Measurements from ENCODE around the gene TENM4. TPM values are rescaled to one million over a fixed set of nuclear protein-coding genes. Genes with fewer than 3 reads are reported as not detected.

TENM4 gene
- total RNA-seq, 1 donor from 2014 or later: 43.2 TPM

DNA sequence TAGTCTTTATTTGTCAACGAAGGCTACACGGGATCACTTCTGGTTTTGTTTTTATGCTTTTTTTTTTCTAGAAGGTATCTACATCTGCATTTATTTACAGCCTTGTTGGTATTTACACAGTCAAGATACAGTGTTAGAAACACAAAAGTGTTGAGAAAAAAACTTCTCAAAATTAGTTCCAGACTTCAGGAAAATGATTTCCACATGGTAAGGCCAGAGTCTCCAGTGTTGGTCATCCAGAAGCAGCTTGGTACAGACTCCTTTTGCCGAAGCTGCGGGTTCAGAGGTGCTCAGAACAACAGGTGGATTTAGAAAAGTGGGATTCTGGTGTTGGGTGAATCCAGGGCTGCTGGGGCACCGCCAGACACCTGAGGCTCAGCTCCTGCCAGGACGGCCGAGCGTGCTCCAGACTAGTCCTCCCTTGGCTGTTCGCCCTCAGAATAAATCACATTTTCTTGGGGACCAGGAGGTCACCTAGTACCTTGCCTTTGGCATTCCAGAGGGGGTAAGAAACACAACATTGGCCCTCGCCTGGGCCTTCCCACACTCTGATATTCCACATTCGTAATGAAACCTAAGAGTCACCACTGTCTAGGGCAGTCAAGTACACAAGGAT, 787.4 kb downstream of the TENM4 start:
- Mint-ChIP-seq H3K4me1 (peaks cover 17% of the 10 kb centered on the region), H3K36me3 (ENCODE audit: low read depth) (no peaks in the 10 kb centered on the region), H3K9me3 (no peaks in the 10 kb centered on the region), H3K4me3 (no peak overlapping the region), H3K27ac (ENCODE audit: unreplicated experiment) (no peak overlapping the region), H3K27me3 (ENCODE audit: low read depth) (no peaks in the 10 kb centered on the region)
- TF ChIP-seq, protein P1, sequence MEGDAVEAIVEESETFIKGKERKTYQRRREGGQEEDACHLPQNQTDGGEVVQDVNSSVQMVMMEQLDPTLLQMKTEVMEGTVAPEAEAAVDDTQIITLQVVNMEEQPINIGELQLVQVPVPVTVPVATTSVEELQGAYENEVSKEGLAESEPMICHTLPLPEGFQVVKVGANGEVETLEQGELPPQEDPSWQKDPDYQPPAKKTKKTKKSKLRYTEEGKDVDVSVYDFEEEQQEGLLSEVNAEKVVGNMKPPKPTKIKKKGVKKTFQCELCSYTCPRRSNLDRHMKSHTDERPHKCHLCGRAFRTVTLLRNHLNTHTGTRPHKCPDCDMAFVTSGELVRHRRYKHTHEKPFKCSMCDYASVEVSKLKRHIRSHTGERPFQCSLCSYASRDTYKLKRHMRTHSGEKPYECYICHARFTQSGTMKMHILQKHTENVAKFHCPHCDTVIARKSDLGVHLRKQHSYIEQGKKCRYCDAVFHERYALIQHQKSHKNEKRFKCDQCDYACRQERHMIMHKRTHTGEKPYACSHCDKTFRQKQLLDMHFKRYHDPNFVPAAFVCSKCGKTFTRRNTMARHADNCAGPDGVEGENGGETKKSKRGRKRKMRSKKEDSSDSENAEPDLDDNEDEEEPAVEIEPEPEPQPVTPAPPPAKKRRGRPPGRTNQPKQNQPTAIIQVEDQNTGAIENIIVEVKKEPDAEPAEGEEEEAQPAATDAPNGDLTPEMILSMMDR (conservative IDR thresholded peaks at IDR 0.05): no peak
- DNase-seq (ENCODE audit: low read depth, low spot score): no peak

DNA sequence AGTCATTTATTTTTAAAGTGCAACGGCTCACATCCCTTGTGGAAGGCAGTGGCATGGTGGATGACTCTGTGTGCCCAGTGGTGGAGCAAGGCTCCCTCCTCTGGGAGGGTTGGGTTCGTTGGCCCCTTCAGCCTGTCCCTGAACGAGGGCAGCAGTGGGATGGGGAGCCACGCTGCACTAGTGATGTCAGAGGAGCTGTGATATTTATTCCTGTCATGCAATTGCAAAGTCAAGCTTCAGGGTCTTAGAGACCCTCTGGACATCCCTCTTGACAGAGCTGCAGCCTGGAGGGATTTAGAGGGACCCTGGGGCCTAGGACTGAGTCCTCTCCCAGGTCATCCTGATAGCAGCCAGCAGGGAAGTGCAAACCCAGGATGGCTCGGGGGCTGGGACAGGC, 788.0 kb downstream of the TENM4 start:
- Mint-ChIP-seq H3K27ac (ENCODE audit: unreplicated experiment) (no peak overlapping the region), H3K9me3 (no peaks in the 10 kb centered on the region), H3K27me3 (ENCODE audit: low read depth) (no peaks in the 10 kb centered on the region), H3K4me1 (peaks cover 17% of the 10 kb centered on the region), H3K4me3 (no peak overlapping the region), H3K36me3 (ENCODE audit: low read depth) (no peaks in the 10 kb centered on the region)
- DNase-seq (ENCODE audit: low read depth, low spot score): no peak
- TF ChIP-seq, protein P1 (conservative IDR thresholded peaks at IDR 0.05): no peak

DNA sequence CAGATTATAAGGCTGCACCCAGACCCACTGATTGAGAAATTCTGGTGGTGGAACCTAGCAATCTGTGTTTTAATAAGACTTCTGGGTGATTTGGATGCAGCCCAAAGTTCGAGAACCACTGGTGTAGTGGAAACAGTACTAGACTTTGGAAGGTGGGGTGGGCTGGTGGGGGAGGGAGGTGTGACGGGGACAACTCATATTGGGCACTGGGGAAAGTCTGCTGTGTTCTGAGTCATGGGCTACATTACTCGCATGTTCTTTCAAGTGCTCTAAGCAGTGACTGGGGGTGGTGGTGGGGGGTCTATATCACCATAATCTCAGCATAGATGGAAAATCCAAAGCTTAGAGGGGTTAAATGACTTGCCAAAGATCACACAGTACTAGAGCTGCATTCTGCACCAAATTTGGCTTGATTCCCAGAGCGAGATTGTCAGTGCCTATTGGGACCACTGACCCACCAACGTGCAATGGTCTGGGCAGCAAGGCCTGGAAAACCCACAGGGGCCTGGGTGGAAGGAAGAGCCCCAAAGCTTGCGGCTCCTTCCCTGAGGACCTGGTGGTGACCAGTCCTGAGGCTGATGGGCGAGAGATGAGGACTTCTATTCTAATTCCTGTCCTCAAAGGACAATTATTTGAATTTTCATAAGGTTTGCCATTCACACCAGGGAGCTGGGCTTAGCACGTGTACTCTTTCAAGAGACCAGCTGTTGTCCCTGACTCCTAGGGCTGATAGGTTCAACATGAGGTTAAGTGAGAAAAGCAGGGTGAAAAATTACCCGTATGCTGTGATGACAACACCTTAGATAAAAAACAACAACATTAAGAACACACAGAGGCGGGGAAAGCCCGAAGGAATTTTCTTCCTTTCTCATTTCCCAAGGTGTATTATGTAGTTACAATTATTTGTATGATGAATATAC, 788.6 kb downstream of the TENM4 start:
- H3K4me3 Mint-ChIP-seq: no peak overlapping the region
- DNase-seq (ENCODE audit: low read depth, low spot score): no peak
- H3K36me3 Mint-ChIP-seq (ENCODE audit: low read depth): no peaks in the 10 kb centered on the region
- peaks cover 17% of the 10 kb centered on the region for H3K4me1 Mint-ChIP-seq
- no peaks in the 10 kb centered on the region for H3K27me3 Mint-ChIP-seq (ENCODE audit: low read depth)
- H3K9me3 Mint-ChIP-seq: no peaks in the 10 kb centered on the region
- no peak overlapping the region for H3K27ac Mint-ChIP-seq (ENCODE audit: unreplicated experiment)
- TF ChIP-seq, protein P1 (conservative IDR thresholded peaks at IDR 0.05): no peak

DNA sequence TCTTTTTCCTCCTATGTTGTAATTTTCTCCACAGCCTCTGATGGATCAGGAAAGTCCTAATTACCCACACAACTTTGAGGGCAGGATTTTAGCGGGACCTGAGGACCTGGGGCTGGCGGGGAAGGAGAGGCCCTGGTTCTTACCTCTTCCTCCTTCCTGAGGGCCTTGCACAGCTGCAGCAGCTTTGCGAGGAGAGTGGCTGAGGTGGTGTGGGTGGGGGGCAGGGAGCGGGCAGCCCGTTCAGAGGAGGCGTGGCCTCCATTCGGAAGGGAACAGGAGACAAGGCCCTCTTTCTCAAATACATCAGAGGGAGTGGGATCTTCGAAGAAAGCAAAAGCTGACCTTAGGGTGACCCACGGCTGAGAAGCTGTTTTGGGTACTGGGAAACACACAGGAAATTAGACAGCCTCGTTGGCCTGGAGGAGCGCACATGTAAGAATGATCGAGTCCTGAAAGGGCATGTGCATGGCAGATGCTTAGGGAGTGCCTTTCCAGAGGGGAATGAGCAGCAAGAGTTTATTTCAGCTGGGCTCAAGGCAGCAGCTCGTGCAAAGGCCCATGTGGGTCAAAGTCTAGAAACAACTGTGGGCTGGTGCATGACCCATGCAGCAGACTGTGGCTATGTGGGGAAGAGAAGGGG, 789.6 kb downstream of the TENM4 start:
- peak; percentile 18 for DNase-seq (ENCODE audit: low read depth, low spot score)
- no peaks in the 10 kb centered on the region for H3K27me3 Mint-ChIP-seq (ENCODE audit: low read depth)
- H3K4me1 Mint-ChIP-seq: peaks cover 17% of the 10 kb centered on the region
- peak overlapping the region; percentile 91 for H3K27ac Mint-ChIP-seq (ENCODE audit: unreplicated experiment)
- H3K36me3 Mint-ChIP-seq (ENCODE audit: low read depth): no peaks in the 10 kb centered on the region
- H3K4me3 Mint-ChIP-seq: no peak overlapping the region
- H3K9me3 Mint-ChIP-seq: no peaks in the 10 kb centered on the region
- TF ChIP-seq, protein P1 (conservative IDR thresholded peaks at IDR 0.05): no peak

DNA sequence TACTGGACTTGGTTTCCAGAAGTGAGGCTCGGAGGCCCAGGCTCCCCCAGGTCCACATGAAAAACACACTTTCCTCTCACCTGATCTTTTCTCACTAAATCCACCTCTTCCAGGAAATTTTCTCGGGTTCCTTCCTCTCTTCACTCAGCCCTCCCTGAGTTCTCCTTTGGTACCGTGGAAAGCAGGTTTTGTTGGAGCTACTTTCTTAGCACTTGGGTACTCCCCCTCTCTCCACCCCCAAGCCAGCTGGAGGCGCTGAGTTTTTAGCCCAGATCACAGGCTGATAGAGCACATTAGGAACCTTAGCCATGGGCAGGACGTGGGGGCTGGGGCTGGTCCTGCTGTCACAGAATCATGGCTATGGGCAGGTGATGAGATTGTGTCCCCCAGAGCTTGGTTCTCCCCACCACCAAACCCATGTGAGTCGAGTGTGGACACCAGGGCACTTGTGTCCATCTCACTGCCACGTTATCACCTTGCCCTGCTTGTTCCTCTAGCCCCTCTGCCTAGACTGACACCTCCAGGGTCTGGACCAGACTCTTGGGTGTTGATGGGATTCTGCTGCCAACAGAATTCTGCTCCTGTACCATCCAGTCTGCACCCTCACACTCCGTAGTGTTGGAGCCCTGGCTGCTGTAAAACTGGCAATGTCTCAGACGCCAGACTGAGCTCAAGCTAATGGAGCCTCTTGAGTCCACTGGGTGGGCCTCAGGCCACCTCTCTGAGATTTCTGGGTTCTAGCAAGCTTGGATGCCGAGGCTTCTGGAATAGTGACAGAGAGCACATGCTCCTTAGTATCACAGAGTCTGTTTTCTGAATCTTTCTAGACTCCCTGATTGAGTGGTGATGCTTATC, 791.2 kb downstream of the TENM4 start:
- H3K4me1 Mint-ChIP-seq: peaks cover 17% of the 10 kb centered on the region
- H3K4me3 Mint-ChIP-seq: no peak overlapping the region
- H3K27me3 Mint-ChIP-seq (ENCODE audit: low read depth): no peaks in the 10 kb centered on the region
- H3K36me3 Mint-ChIP-seq (ENCODE audit: low read depth): no peaks in the 10 kb centered on the region
- no peak for DNase-seq (ENCODE audit: low read depth, low spot score)
- no peaks in the 10 kb centered on the region for H3K9me3 Mint-ChIP-seq
- TF ChIP-seq, protein P1 (conservative IDR thresholded peaks at IDR 0.05): no peak
- no peak overlapping the region for H3K27ac Mint-ChIP-seq (ENCODE audit: unreplicated experiment)
